ENCODE data around the gene H2AZ1.
A peak's percentile ranks its signal among the peaks of the same experiment; 100 is the strongest.

H2AZ1 gene

DNA sequence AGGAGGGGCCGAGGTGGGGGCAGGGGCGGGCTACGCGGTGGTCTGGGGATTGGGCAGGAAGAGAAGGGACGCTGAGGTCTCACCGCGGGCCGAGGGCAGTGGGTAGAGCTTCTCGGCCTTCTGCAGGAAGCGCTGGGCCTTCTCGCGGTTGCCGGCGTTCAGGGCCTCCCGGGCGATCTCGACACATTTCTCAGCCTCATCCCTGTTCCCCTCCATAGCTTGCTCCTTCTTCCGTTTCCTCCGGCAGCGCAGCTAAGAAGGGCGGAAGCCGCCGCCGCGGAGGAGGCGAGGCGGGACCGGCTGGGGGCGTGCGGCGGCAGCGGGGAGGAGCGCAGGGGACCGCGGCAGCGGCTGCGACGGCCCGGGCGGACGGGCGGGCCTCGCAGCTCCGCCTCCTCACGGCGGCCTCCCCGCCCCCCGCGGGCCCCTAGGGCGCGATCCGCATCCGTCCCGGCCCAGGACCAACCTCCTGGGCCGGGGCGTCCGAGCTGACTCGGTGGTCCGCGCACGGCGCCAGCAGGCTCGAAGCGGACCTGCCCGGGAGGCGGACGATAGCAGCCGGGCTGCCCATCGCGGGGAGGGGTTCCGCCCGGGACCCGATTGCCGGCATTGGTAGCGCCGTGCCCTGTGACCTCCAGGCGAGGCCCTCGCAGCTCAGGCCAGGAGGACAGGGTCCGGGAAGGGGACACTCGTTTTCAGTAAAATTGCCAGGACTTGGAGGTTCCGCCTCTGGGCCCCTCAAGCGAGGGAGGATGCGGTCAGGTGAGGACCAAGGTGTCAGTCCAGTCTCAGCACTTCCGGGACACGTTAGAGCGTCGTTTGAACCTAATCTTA is 3.5 kb downstream of the H2AZ1 start, which contains the start of gene DNAJB14:
TSS of gene DNAJB14 (minus strand) at position 263 of the 834 bp plus-strand sequence. CDS start at position 216, 47 bp downstream.
- DNase-seq (ENCODE audit: low spot score), result peak; percentile 92

DNA sequence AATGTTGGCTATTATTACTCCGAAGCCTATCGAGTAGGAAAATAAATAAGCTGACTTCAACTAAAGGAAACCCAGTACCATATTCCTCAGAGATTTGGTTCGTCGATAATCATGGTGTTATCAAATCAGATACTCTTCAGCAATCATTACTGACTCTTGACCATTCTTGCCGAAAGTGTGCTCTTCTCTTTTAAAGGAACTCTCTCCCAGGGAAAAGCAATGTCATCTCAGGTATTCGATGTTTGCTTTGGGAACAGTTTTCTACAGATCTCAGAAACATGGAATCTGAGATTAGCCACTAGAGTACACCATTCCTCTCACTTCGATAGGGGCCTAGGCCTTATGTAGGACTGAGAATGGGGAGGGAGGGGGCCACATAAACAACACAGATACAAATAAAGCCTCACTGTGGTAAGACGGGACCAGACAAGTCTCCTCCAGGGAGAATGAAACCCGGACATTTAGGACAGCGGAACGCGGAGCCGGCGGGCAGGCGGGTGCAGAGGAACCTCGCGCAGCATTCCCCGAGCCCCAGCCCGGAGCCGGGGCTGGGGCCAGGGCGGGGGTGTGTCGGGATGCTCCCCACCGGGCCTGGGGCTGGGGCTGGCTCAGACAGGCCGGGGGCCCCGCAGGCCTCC is 4.2 kb downstream of the H2AZ1 start:
- DNase-seq (ENCODE audit: low spot score), result peak; percentile 56

DNA sequence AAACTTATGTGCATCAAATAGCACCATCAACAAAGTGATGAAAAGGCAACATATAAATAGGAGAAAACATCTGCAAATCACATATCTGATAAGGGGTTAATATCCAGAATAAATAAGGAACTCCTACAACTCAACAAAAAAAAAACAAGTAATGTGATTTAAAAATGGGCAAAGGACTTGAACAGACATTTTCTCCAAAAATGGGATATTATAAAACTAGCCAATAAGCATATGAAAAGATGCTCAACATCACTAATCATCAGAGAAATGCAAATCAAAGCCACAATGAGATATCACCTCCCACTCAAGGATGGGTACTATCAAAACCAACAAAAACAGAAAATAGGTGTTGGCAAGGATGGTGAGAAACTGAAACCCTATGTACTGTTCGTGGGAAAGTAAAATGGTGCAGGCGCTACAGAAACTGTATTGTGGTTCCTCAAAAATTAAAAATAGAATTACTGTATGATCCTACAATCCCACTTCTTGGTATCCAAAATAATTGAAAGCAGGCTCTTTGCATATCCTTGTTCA is 6.1 kb downstream of the H2AZ1 start:
- DNase-seq (ENCODE audit: low spot score), result no peak

DNA sequence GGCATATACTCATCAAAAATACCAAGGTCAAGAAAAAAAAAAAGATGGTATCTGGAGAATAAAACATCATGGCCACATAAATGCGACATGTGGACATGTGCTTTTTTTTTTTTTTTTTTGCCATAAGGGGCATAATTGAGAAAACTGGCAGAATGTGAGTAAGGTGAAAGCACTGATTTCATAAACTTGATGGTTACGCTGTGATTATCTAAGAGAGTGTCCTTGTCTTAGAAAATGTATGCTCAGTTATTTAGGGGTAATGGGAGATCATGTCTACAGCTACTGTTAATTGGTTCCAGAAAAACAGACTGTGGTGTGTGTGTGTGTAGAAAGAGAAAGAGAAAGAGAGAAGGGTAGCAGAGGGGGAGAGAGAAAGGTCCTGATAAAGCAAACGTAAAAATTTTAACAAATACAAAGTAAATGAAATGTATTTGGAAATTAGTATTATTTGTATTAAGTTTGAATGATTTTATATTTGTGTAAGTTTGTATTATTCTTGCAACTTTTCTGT is 11.8 kb downstream of the H2AZ1 start:
- DNase-seq (ENCODE audit: low spot score), result no peak

DNA sequence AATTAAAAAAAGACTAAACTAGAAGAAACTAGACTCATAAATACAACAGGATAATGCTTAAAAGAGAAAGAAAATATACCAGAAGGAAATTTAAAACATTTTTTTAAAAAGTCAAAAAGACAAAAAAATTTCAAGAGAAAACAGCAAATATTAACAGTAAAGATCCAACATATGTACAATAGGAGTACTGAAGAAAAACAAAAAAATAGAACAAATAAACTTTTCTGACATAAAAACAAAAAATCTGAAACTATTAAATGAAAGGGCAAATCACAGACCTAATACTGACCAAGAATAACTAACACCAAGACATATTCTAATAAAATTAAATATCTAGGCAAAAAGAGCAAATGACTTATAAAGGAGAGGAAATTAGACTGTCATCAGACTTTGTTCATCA is 15.2 kb downstream of the H2AZ1 start:
- DNase-seq (ENCODE audit: low spot score), result no peak

DNA sequence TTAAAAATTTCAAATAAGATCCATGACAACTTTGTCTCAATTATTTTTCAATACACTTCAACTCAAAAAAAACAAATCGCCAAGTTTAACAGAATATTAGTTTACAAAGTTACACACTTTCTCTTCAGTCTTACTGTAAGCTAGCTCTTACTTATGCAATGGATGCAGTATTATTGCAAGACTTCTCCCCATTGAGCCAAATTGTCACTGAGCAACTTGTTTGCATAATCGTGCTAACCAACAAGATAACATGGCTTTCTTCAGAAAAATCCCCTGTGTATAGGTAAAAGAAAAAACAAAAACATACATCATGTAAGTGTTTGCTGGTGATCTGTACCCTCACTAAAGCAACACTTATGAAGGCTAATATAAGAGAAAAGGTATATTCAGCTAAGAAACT is 22.5 kb downstream of the H2AZ1 start:
- DNase-seq (ENCODE audit: low spot score), result no peak

DNA sequence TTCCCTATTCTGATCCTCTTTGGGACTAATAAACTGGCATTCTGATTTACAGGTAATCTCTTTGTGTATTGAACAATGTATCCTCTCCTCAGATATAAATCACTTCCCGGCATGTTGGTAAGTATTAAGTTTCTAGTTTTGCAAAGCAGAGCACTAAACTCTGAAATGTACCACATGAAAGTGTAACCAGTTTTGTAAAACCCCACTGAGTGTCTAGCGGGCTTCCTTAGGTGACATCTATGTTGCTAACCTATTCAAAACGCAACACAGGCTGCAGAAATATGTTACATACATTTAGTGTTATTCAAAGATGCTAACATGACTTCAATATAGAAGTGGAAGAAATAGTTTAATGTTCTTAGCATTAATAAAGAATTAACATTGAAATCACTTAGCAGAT is 28.9 kb downstream of the H2AZ1 start:
- DNase-seq (ENCODE audit: low spot score), result no peak

DNA sequence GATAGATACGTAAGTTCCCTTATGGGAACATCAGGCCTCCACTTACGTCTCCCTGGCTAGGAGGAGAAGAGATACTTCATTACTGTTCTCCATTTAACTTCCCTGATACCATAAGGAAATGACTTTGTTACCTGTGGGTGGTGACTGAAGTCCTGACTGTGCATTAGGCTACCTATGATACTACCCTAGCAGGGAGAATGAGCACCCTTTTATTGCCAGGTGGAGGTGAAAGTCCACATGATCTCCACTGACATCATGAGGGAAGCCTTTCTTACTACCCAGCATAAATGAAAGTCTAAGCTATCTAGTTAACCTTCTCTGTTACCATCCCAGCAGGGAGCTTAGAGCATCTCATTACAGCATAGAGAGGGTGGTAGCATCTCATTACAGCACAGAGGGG is 31.4 kb downstream of the H2AZ1 start:
- DNase-seq (ENCODE audit: low spot score), result no peak

DNA sequence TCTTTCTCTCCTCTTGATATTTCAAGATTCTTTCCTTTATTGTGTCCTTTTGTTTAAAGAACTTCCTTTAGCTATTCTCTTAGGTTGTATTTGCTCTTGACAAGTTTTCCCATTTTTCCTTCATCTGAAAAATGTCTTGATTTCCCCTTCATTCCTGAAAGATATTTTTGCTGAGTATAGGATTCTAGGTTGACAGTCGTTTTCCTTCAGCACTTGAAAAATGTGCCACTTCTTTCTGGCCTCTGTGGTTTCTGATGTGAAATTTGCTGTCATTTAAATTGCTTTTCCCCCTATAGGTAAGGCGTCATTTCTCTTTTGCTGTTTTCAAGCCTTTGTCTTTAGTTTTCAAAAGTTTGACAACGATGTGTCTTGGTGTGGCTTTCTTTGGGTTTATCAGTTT is 32.5 kb downstream of the H2AZ1 start:
- no peak for DNase-seq (ENCODE audit: low spot score)

DNA sequence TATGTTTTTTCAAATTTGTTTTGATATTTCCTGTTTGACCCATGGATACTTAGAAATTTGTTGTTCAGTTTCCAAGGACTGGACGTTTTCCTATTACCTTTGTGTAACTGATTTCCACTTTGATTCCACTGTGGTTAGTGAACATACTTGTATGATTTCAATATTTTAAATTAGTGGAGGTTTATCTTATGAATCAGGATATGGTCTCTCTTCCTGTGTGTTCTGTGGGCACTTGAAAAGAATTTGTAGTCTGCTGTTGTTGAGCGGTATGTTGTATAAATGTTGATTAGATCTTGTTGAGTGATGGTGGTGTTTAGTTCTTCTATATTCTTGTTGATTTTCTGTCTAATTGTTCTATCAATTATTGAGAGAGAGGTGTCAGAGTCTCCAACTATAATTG is 34.6 kb downstream of the H2AZ1 start:
- no peak for DNase-seq (ENCODE audit: low spot score)

Data from AG20443 (cell line).